Activated CD8-positive, alpha-beta memory T cell treated with anti-CD3 and anti-CD28 coated beads, Interleukin-2, amount 10 ng/mL, durations not matched to agents 7 days and 5 days (primary cell): ENCODE measurements around the gene NEXN. TPM values are rescaled to one million over a fixed set of nuclear protein-coding genes. Genes with fewer than 3 reads are reported as not detected.
A peak's percentile ranks its signal among the peaks of the same experiment; 100 is the strongest.
"Not testable (repeated sequence)": the region's sequence is repeated elsewhere in the genome, so short reads cannot be mapped to it uniquely, and the experiment has no call there.

ENCODE experiments used
- ATAC-seq: fragments of 150-1000 bp; cut with Tn5 transposase; one replicate; pipeline ENCODE4 v1.10.0; 2021; ENCODE audit warnings: moderate library complexity
- CTCF ChIA-PET: fragments of 350-600 bp; sonication (Branson Sonifier 250); formaldehyde crosslinking; loops from one replicate; lab custom pipeline; 2021; ENCODE audit warnings: antibody characterized with exemption; lab: Charles Lee
- DNase-seq: peaks from one replicate; pipeline ENCODE4 v3.0.0-alpha.2; 2020
- H3K27ac Mint-ChIP-seq: one replicate; pipeline ENCODE4 v1.8.0; 2021; ENCODE audit warnings: mild to moderate bottlenecking, mixed read lengths
- H3K27me3 Mint-ChIP-seq: one replicate; pipeline ENCODE4 v1.8.0; 2021; ENCODE audit warnings: mixed read lengths
- H3K36me3 Mint-ChIP-seq: one replicate; pipeline ENCODE4 v1.8.0; 2021; ENCODE audit warnings: mild to moderate bottlenecking, mixed read lengths
- H3K4me1 Mint-ChIP-seq: one replicate; pipeline ENCODE4 v1.8.0; 2021; ENCODE audit warnings: mixed read lengths
- H3K4me3 Mint-ChIP-seq: one replicate; pipeline ENCODE4 v1.8.0; 2021; ENCODE audit warnings: mild to moderate bottlenecking, moderate library complexity, mixed read lengths
- H3K9me3 Mint-ChIP-seq: one replicate; pipeline ENCODE4 v1.8.0; 2022; ENCODE audit warnings: low read depth, mixed read lengths
- total RNA-seq, 2 experiments: library from RNA; stranded (reverse); gene quantifications; one replicate each; pipeline ENCODE4 v1.2.3, GENCODE V29; 2021

NEXN gene
- total RNA-seq, 2 experiments from 2014 or later = 1.4 to 2.7 TPM

DNA sequence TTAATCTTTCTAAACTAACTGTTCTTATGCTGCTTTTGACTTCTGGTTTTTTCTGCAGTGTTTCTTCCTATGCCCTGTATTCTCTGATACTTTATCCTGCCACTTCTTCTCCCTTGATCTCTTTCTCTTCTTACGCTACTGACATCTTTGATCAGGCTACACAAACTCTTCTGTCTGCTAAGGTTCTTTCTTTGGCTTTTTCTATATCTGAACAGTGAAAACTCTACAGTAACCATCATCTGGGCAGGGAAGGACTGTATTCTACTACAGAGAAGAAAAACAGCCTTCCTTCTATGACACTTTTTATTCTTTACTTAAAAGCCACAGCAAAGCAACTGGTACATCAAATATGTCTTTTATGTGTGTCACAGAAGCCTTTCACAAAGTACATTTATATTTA is 7.4 kb upstream of the NEXN start:
- no peak overlapping the region for H3K4me3 Mint-ChIP-seq
- no peak overlapping the region for H3K27ac Mint-ChIP-seq
- H3K4me1 Mint-ChIP-seq = no peaks in the 10 kb centered on the region
- DNase-seq (no peak), ATAC-seq (no peak)
- CTCF ChIA-PET = no interaction called here
- H3K36me3 Mint-ChIP-seq = peaks cover 2% of the 10 kb centered on the region
- H3K27me3 Mint-ChIP-seq = no peaks in the 10 kb centered on the region
- no peaks in the 10 kb centered on the region for H3K9me3 Mint-ChIP-seq

DNA sequence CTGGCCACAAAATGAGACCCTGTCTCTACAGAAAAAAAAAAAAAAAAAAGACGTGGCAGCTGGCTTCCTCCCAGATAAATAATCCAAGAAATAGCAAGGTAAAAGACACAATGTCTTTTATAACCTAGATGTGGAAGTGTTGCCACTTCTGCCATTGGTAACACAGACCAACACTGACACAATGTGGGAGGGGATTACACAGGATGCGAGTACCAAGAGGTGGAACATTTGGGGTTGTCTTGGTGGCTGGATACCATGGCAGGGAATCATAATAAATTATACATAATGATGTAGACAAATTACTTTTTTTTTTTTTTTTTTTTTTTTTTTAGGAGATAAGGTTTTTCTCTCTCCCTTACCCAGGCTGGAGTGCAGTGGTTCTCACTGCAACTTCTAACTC is 6.0 kb upstream of the NEXN start:
- Mint-ChIP-seq H3K9me3 (no peaks in the 10 kb centered on the region), H3K27me3 (peaks cover 3% of the 10 kb centered on the region), H3K4me1 (no peaks in the 10 kb centered on the region), H3K4me3 (no peak overlapping the region), H3K36me3 (peaks cover 4% of the 10 kb centered on the region), H3K27ac (no peak overlapping the region)
- DNase-seq (no peak), ATAC-seq (no peak)
- CTCF ChIA-PET = interaction anchor here (0.6 kb wide), 1 partner anchor 366 kb away, joined by 3 read pairs; no protein-coding TSS in a partner anchor

DNA sequence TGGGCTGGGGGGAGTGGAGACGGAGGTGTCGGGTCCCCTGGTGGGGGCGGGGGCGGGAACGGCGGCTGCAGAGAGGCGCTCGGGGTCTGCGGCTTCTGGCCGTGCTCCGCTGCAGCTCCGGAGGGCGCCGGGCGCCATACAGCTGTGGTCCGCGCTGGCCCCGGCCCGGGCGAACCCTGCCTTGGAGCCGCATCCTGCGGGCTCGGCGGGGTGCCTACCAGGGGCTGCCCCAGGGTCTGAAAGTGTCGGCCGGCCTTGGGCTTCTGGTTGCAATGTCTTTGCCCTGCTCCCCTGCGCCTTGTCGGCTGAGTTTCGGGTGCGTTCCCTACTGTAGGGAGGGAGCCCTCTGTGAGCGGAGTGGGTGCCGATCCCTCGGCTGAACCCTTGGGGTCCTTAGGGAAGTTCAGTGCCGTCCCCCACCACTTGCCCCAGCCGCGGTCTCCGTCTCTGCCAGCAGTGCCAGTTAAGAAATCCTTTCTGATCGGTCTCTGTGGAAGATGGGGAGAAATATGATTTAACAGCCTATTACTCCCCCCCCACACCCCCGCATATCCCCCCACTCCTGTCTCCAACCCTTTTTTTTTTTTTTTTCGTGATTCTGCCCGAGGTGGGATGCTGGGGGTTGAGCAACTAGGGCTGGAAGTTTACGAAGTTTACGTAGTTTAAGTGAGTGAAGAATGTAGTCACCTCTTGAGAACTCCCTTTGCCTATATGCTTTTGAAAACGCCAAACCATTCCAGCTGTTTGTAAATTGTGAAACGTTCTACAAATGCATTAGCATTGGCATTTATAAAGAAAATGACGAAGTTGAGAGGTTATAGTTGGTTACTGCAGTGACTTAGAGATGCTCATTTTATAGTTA is 588 bp downstream of the NEXN start:
- no peak for DNase-seq
- ATAC-seq = peak; percentile 79
- CTCF ChIA-PET = interaction anchor here (1.3 kb wide), 1 partner anchor 10 kb away, joined by 3 read pairs; no protein-coding TSS in a partner anchor
- H3K36me3 Mint-ChIP-seq = peaks cover 11% of the 10 kb centered on the region
- H3K27ac Mint-ChIP-seq = no peak overlapping the region
- peak overlapping the region; percentile 33 for H3K4me3 Mint-ChIP-seq
- peaks cover 4% of the 10 kb centered on the region for H3K4me1 Mint-ChIP-seq
- H3K27me3 Mint-ChIP-seq = peaks cover 23% of the 10 kb centered on the region
- no peaks in the 10 kb centered on the region for H3K9me3 Mint-ChIP-seq

DNA sequence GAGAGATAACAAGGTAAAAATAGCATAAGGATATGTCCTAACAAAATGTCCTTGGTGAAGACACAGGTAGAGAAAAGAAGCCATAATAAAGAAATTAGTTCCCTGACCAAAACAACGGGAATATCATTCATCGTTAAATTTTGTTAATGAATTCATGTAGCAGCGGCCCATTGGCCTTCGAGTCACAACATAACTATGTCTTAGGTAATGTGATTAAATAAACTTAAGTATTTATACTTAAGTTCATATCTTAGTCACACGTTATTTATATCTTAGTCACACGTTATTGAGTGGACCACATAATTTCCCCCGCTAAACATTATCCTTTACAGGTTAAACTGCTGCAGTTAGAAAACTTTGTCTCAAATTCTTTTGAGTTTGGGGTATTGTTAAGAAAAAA is 1.2 kb downstream of the NEXN start:
- DNase-seq = no peak
- Mint-ChIP-seq H3K27ac (no peak overlapping the region), H3K9me3 (no peaks in the 10 kb centered on the region), H3K27me3 (peaks cover 23% of the 10 kb centered on the region), H3K36me3 (peaks cover 11% of the 10 kb centered on the region), H3K4me3 (no peak overlapping the region), H3K4me1 (peaks cover 4% of the 10 kb centered on the region)
- ATAC-seq = no peak
- CTCF ChIA-PET = interaction anchor here (1.3 kb wide), 1 partner anchor 10 kb away, joined by 3 read pairs; no protein-coding TSS in a partner anchor

DNA sequence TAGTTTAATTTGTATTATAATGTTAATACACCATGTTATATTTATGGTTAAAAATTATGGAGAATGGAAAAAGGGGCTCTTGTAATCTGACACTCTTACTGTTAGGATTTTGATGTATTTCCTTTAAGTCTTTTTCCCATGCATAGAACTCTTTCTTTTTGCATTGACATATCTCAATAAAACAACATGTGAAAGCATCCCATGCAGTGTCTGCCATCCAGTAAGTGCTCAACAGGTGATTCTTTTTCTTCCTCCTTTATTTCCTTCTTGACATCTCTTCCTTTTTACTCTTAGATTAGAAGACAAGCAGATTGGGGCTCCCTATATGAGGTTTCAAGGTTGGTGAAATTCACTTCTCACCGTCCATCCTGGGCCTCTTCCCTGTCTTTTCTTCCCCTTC is 2.8 kb downstream of the NEXN start:
- H3K9me3 Mint-ChIP-seq = no peaks in the 10 kb centered on the region
- peaks cover 10% of the 10 kb centered on the region for H3K36me3 Mint-ChIP-seq
- CTCF ChIA-PET = no interaction called here

DNA sequence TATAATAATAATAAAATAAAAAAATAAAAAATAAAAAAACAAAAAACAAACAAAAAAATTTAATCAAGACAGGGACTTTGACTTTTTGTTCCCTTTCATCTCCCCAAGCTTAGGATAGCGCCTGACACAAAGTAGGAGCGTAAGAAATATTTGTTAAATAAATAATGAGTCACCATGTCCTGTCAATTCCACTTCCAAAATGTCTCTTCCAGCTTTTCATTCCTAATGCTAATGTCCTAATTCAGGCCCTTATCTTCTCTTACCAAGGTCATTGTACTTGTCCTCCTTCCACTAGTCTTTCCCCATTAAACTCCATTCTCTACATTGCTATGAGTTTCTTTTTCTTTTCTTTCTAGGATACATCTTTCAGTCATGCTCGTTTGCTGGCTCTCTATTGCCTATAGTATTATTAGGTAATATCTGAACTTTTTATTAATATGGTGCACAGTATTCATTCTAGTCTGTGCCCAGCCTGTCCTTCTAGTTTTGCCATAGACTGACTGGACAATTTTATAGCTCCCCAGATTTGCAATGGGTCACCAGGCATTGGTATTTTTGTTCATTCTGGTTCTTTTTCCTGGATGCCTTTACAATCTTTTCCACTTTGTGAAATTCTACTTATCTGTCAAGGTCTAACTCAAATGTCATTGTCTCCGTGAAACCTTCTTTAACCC is 11.4 kb downstream of the NEXN start:
- Mint-ChIP-seq H3K27ac (no peak overlapping the region), H3K9me3 (no peaks in the 10 kb centered on the region), H3K27me3 (peaks cover 2% of the 10 kb centered on the region), H3K36me3 (no peaks in the 10 kb centered on the region), H3K4me1 (no peaks in the 10 kb centered on the region), H3K4me3 (no peak overlapping the region)
- CTCF ChIA-PET = interaction anchor here (0.7 kb wide), 1 partner anchor 10 kb away, joined by 3 read pairs; no protein-coding TSS in a partner anchor
- ATAC-seq = no peak
- DNase-seq = no peak

More for the DNA sequence above, 2.8 kb downstream of the NEXN start:
- no peak overlapping the region for H3K4me3 Mint-ChIP-seq
- peaks cover 23% of the 10 kb centered on the region for H3K27me3 Mint-ChIP-seq
- no peak overlapping the region for H3K27ac Mint-ChIP-seq
- DNase-seq (no peak), ATAC-seq (no peak)
- peaks cover 4% of the 10 kb centered on the region for H3K4me1 Mint-ChIP-seq

DNA sequence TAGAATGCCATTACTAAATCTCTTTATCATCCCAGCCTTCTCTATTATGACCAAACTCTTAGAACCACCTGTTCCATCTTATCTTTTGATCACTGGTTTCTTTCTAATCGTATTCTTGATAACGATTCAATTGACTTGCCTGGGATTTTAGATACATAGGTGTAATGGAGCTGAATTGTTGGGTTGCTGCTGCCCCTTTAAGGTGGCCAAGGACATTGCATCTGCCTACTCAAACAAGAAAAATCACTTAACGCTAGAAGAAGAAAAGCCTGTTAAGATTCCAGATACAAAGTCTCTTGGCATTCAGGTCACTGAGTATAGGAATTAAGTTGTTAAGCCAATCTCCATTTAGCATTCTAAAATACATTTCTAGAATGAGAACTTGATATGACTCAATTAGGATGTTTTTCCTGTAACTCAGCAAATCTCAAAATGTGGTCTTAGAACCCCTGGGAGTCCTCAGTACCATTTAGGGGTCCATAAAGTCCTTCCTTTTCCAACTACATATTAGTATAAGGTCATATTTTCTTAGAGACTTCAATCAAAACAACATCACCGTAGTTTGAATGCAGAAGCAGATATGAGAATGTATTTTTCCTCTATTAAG is 12.4 kb downstream of the NEXN start:
- H3K4me1 Mint-ChIP-seq = no peaks in the 10 kb centered on the region
- no peak overlapping the region for H3K4me3 Mint-ChIP-seq
- H3K9me3 Mint-ChIP-seq = no peaks in the 10 kb centered on the region
- ATAC-seq (peak; percentile 39), DNase-seq (no peak)
- peaks cover 2% of the 10 kb centered on the region for H3K27me3 Mint-ChIP-seq
- no peaks in the 10 kb centered on the region for H3K36me3 Mint-ChIP-seq
- CTCF ChIA-PET = no interaction called here
- no peak overlapping the region for H3K27ac Mint-ChIP-seq

DNA sequence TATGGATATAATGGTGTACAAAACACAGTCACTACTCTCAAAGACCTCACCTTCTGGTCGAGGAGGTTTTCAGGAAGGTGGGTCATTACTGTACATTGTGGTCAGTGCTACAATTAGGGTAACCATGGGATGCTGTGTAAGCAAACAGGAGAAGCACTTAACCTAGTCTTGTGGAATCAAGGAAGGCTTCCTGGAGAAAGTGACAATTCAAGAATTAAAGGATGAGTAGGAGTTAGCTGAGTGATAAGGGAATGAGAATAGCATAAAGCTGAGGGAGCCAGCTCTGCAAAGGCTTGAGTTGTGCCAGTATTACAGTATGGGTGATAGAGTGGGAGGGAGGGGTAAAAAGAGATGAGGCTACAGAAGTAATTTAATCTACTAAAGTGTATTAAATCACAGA is 17.2 kb downstream of the NEXN start:
- CTCF ChIA-PET = no interaction called here
- DNase-seq (no peak), ATAC-seq (no peak)
- Mint-ChIP-seq H3K4me1 (no peaks in the 10 kb centered on the region), H3K4me3 (no peak overlapping the region), H3K27ac (no peak overlapping the region), H3K9me3 (no peaks in the 10 kb centered on the region), H3K36me3 (no peaks in the 10 kb centered on the region), H3K27me3 (peaks cover 5% of the 10 kb centered on the region)

DNA sequence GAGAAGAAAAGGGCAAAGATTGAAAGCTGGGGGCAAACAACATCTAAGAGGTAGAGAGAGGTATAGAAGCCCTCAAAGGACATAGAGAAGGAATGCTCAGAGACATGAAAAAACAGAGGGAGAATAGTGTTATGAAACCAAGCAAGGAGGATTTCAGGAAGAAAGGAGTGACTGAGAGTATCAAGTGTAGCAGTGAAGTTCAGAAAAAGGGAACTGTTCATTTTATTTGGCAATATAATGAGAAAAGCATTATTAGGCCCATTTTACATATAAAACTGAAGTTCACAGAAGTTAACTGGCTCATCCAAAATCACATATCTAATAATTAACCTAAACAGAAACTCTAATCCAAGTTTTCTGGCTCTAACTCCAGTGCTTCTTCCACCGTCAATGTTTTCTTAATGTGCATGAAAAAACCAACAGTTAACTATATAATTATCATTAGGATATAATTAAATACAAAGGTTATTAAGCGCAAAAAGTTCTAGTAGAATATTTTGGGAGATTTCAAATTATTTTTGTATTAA is 17.7 kb downstream of the NEXN start:
- CTCF ChIA-PET = no interaction called here
- Mint-ChIP-seq H3K9me3 (no peaks in the 10 kb centered on the region), H3K27me3 (peaks cover 5% of the 10 kb centered on the region), H3K4me1 (no peaks in the 10 kb centered on the region), H3K27ac (no peak overlapping the region), H3K4me3 (no peak overlapping the region), H3K36me3 (no peaks in the 10 kb centered on the region)
- DNase-seq = no peak
- no peak for ATAC-seq

DNA sequence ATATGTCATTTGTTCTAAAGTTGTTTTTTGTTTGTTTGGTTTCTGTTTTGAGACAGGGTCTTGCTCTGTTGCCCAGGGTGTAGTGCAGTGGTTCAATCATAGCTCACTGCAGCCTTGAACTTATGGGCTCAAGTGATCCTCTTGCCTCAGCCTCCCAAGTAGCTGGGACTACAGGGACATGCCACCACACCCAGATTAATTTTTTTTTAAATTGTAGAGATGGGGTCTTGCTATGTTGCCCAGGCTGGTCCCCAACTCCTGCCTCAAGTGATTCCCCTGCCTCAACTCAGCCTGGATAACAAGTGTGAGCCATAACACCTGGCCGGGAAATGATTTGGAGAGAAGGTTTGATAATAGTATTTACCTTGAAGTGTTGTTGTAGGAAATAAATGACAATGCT is 18.2 kb downstream of the NEXN start:
- no peaks in the 10 kb centered on the region for H3K9me3 Mint-ChIP-seq
- H3K4me1 Mint-ChIP-seq = no peaks in the 10 kb centered on the region
- DNase-seq (no peak), ATAC-seq (no peak)
- no peaks in the 10 kb centered on the region for H3K36me3 Mint-ChIP-seq
- CTCF ChIA-PET = no interaction called here
- peaks cover 5% of the 10 kb centered on the region for H3K27me3 Mint-ChIP-seq
- H3K4me3 Mint-ChIP-seq = no peak overlapping the region
- H3K27ac Mint-ChIP-seq = no peak overlapping the region

DNA sequence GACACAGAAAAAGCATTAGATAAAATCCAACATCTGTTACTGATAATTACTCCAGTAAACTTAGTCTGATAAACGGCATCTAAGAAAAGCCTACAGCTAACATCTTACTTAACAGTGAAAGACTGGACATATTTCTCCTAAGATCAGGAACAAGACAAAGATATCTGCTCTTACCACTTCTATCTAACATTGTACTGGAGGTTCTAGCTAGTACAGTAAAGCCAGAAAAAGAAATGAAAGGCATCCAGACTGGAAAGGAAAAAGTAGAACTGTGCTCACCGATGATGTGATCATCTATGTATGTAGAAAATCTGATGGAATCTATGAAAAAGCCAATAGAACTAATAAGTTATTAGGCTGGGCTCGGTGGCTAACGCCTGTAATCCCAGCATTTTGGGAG is 21.7 kb downstream of the NEXN start:
- H3K4me1 Mint-ChIP-seq = no peaks in the 10 kb centered on the region
- ATAC-seq = no peak
- no peaks in the 10 kb centered on the region for H3K9me3 Mint-ChIP-seq
- DNase-seq = no peak
- no peak overlapping the region for H3K4me3 Mint-ChIP-seq
- CTCF ChIA-PET = no interaction called here
- peaks cover 3% of the 10 kb centered on the region for H3K27me3 Mint-ChIP-seq
- H3K36me3 Mint-ChIP-seq = no peaks in the 10 kb centered on the region
- no peak overlapping the region for H3K27ac Mint-ChIP-seq

DNA sequence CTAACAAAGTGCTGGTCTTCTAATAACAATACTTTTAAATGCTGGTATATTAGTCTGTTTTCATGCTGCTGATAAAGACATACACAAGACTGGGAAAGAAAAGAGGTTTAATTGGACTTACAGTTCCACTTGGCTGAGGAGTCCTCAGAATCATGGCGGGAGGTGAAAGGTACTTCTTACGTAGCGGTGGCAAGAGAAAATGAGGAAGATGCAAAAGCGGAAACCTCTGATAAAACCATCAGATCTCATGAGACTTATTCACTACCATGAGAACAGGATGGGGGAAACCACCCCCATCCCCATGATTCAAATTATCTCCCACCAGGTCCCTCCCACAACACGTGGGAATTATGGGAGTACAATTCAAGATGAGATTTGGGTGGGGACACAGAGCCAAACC is 30.5 kb downstream of the NEXN start:
- DNase-seq, H3K9me3 Mint-ChIP-seq, H3K4me1 Mint-ChIP-seq, H3K4me3 Mint-ChIP-seq, H3K27ac Mint-ChIP-seq, H3K36me3 Mint-ChIP-seq, CTCF ChIA-PET, ATAC-seq: not testable (repeated sequence)
- peaks cover 12% of the 10 kb centered on the region for H3K27me3 Mint-ChIP-seq

DNA sequence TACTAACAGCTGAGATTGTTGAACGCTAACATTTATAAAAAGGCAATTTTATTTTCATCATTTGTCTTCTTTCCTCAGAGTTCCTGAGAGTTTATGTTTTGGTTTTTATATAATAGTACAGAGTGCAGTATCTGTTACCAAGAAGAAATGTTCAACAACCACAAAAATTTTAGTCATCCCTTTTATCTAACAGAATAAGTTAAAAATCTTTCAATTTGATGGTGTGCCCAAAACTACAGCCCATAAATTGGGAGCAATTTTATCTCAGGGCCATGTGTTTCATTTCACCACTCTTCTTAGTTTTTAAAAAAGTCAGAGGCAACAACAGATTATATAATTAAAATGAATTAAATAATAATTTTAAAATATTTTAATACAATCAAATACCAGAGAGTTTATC is 37.1 kb downstream of the NEXN start:
- Mint-ChIP-seq H3K36me3 (peaks cover 7% of the 10 kb centered on the region), H3K4me1 (peaks cover 18% of the 10 kb centered on the region), H3K27ac (no peak overlapping the region), H3K27me3 (peaks cover 5% of the 10 kb centered on the region), H3K4me3 (no peak overlapping the region), H3K9me3 (no peaks in the 10 kb centered on the region)
- CTCF ChIA-PET = no interaction called here
- ATAC-seq = no peak
- no peak for DNase-seq
